ENCODE results near the gene TBC1D32.
"Not testable (repeated sequence)": the region's sequence is repeated elsewhere in the genome, so short reads cannot be mapped to it uniquely, and the experiment has no call there.

TBC1D32 gene, protein sequence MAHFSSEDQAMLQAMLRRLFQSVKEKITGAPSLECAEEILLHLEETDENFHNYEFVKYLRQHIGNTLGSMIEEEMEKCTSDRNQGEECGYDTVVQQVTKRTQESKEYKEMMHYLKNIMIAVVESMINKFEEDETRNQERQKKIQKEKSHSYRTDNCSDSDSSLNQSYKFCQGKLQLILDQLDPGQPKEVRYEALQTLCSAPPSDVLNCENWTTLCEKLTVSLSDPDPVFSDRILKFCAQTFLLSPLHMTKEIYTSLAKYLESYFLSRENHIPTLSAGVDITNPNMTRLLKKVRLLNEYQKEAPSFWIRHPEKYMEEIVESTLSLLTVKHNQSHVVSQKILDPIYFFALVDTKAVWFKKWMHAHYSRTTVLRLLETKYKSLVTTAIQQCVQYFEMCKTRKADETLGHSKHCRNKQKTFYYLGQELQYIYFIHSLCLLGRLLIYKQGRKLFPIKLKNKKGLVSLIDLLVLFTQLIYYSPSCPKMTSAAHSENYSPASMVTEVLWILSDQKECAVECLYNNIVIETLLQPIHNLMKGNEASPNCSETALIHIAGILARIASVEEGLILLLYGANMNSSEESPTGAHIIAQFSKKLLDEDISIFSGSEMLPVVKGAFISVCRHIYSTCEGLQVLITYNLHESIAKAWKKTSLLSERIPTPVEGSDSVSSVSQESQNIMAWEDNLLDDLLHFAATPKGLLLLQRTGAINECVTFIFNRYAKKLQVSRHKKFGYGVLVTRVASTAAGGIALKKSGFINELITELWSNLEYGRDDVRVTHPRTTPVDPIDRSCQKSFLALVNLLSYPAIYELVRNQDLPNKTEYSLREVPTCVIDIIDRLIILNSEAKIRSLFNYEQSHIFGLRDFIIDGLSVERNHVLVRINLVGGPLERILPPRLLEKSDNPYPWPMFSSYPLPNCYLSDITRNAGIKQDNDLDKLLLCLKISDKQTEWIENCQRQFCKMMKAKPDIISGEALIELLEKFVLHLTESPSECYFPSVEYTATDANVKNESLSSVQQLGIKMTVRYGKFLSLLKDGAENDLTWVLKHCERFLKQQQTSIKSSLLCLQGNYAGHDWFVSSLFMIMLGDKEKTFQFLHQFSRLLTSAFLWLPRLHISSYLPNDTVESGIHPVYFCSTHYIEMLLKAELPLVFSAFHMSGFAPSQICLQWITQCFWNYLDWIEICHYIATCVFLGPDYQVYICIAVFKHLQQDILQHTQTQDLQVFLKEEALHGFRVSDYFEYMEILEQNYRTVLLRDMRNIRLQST

DNA sequence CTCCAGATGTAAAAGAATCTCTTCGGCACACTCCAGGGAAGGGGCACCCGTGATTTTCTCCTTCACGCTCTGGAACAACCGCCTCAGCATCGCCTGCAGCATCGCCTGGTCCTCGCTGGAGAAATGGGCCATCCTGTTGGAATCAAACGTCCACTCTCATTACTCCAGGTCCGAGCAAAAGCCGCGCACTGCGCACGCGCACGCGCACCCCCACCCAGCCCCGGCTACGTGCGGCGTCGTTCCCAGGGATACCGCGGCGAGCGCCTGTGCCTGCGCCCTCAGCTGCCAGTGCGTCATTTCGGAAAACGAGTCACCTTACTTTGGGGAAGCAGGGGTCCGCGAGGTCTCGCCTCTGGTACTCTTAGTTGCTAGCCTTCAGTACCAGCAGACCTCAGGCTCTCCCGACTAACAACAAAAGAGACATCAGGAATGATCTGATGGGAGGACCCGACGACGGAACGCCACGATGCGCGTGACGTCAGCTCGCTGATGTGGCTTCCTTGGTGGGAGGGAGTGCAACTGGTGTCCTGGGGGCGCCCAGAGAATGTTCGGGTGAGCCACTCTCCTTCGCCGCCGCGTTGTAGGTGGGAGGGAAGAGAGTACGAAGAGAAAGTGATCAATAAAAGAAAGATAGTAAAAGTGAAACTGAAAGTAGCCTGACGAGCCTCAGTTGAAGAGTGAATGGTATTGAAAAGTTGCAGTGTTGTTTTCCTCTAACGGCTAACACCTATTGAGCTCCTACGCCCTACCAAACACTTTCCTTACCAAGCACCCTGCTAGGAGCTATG, at the start of gene TBC1D32:
TSS of gene TBC1D32 (minus strand) at position 182 of the 788 bp plus-strand sequence. CDS start at position 132, 50 bp downstream.
- peak; percentile 61 for DNase-seq

DNA sequence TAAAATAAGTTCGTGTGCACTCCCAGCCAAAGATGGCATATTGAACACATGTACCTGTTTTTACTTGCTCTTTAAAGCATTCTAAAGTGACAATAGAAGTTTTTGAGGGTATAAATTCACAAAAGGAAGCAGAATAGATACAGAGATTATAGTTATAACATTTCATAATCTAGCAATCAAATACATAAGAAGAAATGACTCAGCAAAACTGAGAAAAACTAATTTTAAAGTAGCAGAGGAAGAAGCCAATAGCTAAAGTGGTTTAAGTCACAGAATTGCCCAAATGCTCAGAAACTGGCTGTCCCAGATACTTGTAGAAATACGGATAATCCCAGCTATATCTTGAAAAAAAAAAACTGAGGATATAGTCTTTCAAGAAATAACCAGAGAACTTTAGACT, 49.2 kb upstream of the TBC1D32 start:
- no peak for DNase-seq

DNA sequence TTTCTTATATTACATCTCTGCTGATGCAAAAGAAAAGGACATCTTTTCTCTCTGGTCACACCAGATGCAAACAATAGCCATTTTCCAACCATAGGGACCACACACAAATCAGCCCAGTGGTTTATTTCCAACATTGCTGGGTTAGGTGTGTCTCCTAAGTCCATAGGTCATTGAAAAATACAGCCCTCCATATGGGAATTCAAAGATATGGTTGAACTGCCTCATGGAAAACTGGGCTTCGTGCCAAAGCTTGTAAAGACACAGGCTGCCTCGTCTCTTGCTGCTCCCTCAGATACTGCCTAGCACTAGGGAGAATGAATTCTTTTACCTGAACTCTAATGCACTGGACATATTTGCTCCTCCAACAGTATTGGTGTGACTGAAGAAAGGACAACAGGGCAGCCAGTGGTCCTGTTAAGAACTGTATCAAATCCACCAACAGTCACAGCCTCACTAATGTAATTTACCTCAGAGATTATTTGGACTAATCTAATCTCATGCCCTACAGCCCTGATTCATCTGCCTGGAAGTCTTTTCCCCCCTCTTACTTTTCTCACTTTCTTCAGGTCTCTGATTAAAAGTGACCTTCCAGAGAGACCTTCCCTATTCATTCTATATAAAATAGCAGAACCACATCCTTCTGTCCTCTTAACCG, 48.3 kb upstream of the TBC1D32 start:
- DNase-seq: no peak

- DNase-seq: no peak
Observed at GRCh38 chr6:121376411-121376810, 42.1 kb upstream of the TBC1D32 start.

- not testable (repeated sequence) for DNase-seq
Observed at GRCh38 chr6:121374219-121374618, 39.9 kb upstream of the TBC1D32 start.

DNA sequence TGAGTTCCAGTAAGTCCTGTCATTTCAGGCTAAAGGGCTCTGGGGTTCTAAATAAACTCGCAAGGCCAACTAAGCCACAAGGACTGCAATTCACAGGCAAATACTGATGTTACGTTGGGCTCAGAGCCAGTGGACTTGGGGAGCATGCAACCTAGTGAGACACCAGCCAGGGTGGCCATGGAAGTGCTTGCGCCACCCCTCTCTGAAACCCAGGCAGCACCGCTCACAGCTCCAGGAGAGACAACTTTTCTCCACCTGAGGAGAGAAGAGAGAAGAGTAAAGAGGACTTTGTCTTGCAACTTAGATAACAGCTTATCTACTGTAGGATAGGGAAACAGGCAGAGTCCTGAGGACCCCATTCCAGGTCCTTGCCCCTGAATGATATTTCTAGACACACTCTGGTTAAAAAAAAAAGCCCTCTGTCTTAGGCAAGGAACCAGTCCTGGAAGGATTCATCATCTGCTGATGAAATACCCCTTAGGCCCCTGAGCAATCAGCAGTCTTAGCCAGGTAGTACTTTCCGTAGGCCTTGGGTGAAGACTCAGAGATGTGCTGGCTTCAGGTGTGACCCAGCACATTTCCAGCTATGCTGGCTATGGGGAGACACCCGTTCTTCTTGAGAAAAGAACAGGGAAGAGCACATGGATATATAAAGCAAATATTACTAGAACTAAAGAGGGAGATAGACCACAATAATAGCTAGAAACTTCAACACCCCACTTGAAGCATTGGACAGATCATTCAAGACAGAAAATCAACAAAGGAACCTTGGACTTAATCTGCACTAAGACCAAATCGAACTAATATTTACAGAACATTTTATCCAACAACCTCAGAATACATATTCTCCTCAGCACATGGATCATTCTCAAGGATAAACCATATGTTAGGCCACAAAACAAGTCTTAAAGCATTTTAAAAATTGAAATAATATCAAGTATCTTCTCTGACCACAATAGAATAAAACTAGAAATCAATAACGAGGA, 31.5 kb upstream of the TBC1D32 start:
- DNase-seq: no peak

DNA sequence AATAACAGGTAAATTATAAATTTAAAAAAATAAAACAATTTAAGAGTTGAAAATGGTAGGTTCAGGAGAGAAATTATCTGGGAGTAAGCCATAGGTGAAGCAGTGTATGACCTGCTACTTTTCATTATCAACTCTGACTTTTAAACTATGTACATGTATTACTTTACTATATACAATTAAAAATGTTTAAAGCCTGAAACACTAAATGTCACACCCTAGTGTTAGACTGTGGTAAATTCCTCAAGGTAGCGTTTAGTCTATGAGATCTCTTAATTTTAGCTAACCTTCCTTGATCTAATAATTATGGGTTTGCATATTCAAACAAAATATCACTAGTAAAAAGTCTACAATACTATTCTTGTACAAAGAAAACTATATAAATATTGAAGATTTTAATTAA, 22.3 kb upstream of the TBC1D32 start:
- DNase-seq: no peak

- no peak for DNase-seq
Observed at GRCh38 chr6:121354764-121355163, 20.5 kb upstream of the TBC1D32 start.

DNA sequence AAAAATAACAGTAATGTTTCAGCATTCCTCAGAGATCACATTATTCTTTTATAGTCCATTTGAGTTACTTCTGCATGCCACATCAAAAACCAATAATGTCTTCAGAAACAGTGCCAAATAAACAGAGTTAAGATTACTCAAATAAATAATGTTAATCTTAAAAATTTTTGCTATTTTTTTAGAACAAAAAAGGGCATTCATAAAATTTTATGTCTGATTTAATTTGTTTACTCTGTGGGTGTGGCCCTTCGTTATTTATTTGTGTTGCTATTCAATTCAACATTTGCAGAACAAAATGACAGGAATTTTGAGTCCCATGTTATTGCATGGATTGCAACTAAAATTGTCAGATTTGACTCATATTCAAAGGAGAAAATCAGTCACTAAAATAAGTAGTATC, 18.7 kb upstream of the TBC1D32 start:
- no peak for DNase-seq

DNA sequence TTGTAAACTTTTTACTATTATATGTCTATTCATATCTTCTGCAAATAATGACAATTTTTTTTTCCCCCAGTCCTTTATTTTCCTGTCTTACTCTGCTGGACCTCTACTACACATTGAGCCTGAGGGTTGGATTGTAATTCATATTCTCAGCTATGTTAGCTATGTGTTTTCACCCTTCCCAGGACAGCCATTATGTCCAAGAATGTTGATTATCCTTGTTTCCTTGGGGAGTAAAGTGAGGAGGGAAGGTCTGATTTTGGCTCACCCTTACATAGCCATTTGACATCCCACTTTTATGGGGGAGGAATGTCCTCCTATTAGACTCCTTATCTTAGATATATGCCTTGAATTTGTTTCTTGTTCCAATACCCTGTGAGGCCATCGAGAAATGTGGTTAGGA, 17.6 kb upstream of the TBC1D32 start:
- DNase-seq: no peak

DNA sequence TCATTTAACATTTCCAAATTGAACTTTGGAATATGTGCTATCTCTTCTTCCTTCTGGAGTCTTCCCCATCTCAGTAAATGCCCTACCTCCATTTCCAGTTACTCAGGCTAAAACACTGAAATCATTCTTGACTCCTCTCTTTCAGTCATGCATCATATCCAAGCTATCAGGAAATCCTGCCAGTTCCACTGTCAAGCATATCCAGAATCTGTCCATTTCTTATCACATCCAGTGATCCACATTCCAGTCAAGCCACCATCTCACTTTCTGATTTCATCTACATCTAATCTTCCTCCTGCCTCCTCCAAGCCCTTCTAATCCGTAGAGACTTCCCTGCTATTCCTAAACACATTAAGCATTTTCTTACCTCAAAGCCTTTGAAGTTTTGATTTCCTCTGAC, 15.3 kb upstream of the TBC1D32 start:
- no peak for DNase-seq

GRCh38 chr6:121347484-121347883, 13.2 kb upstream of the TBC1D32 start:
- no peak for DNase-seq

DNA sequence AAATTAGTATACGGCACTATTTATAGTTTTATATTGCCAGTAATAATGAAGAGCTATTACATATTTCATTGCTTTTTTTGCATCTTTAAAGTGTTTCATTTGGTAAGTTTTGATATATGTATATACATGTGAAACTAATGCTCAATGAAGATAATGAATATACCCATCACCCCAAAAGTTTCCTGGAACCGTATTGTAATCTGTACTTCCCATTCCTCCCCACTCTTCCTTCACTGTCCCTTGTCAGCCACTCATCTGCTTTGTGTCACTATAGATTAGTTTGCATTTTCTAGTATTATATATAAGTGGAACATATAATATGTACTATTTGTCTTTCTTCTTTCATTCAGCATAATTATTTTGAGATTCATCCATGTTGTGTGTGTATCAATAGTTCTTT, 10.3 kb upstream of the TBC1D32 start:
- no peak for DNase-seq

DNA sequence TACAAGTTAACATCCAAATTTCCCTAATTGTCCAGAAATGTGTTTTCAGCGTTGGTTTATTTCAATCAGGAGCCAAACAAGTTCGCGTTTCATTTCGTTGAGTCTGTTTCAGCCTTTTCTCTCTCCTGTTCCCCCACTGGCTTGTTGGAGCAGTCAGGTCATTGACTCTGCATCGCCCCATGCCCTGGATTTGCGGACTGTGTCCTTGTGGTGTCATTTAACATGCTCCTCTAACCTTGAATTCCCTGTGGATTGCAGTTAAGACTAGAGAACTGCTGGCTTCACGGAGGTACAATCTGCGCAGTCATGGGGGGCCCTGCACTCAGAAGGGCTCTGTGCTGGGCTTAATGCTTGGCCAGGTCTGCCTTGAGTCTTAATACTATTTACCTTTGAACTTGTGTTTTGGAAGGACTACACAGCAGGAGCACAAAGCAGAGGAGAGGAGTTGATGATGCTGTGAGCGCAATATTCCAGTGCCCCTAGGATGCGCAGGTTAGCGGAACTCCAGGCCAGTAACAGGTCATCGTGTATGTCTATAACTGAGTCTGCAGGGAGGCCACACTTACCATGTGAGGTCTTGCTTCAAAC, 5.5 kb upstream of the TBC1D32 start:
- DNase-seq: no peak

DNA sequence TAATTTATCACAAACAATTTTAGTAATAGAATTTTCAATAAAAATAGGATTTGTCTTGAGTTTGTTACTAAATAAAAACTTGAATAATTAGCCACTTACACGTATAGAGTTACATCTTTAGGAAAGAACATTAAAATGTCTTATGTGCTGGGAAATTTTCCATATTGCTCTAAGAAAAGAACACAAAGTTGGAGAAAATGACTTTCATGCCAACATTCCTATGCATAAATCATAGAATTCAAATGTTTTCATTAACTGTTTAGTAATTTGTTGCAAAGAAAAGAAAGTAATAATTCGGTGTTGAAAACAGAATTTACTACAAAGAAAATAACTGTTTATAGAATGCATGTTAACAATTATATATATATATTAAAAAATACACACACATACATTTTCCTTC, 4.7 kb upstream of the TBC1D32 start:
- DNase-seq: no peak

DNA sequence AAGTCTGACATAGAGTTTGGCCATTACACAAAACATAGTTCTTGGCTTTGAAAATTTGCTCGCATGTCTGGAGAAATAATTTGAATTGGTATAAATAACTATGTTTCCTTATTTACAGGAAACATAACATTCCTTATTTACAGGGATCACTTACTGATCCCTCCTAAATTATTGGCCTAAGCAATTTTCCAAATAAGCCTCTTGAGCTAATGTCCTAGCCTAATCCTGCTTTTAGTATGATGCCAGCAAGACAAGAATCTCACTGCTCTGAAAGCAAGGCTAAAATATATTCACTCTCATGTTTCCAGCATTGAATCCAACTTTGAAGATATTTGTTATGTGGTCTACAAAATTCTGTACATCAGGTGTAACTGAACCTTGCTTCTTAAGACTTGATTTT, 4.1 kb upstream of the TBC1D32 start:
- no peak for DNase-seq

- peak; percentile 2 for DNase-seq
Observed at GRCh38 chr6:121335087-121336008, 1.1 kb upstream of the TBC1D32 start.

DNA sequence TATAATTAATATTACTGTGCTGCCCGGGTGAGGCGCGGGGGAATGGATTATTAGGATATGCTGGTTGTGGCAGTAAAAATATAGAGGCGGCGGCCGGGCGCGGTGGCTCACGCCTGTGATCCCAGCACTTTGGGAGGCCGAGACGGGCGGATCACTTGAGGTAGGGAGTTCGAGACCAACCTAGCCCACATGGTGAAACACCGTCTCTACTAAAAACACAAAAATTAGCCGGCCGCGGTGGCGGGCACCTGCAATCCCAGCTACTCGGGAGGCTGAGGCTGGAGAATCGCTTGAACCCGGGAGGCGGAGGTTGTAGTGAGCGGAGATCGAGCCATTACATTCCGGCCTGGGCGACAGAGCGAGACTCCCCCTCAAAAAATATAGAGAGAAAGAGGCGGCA, 586 bp downstream of the TBC1D32 start:
- not testable (repeated sequence) for DNase-seq

DNA sequence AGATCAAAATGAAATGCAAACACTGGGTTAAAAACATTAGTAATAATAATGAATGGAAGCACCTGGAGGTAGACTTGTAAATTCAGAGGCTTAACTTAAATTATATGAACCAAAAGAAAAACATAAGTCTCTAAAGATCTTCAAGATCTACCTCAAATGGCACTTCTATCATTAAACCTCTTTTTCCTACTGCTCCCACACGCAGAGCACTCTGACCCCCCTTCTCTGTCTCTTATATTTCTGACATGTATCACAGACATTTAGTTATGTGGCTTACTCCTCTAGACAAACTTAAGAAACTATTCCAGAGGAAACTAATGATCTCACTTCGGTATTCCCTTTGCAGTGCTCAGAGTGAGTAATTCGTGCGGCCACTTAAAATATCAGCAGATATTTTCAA, 1.1 kb downstream of the TBC1D32 start:
- no peak for DNase-seq

All from NCI-H1417 treated with DMSO at 0.1 percent for 48 hours (cell line).